K562 (cell line): ENCODE results near the gene AK5. TPM values are rescaled to one million over a fixed set of nuclear protein-coding genes. Genes with fewer than 3 reads are reported as not detected.

Source experiments
- ATAC-seq: fragments of 200-7000 bp; cut with Tn5 transposase; 3 replicates; pipeline ENCODE4 v1.9.1; 2020; ENCODE audit warnings: moderate library complexity
- BruUV-seq: library from RNA; stranded (reverse); fragments of 400-500 nt; replicated peaks from 2 replicates; lab custom pipeline; 2021; lab: Mats Ljungman, UMichigan
- CTCF ChIA-PET: fragments of 300-600 bp; formaldehyde crosslinking; extraction: SDS; loops from one replicate; lab custom pipeline; 2021; ENCODE audit warnings: low intra/inter-chr PET ratio; lab: Yijun Ruan, JAX
- POLR2A ChIA-PET: fragments of 300-600, 350-650 bp; sonication (Branson Sonifier 250); formaldehyde crosslinking; extraction: SDS; loops from one replicate; lab custom pipeline; 2021; ENCODE audit warnings: antibody characterized with exemption, inconsistent platforms; lab: Yijun Ruan, JAX
- DNase-seq, 4 experiments: peaks; one replicate each; pipeline versions ENCODE4 v3.0.0 to v3.0.0-alpha.2; 2011 to 2018; ENCODE audit warnings: low spot score in 3 of 4, mixed read lengths in 3 of 4; ENCODE audit errors: extremely low read depth in 1 of 4
- FAIRE-seq: peaks from 2 replicates; lab custom pipeline; 2011; peaks lifted over from hg19 to GRCh38; lab: Jason Lieb, UNC
- H2AFZ ChIP-seq: 2 replicates; pipeline ENCODE4 v1.6.0; 2011; ENCODE audit warnings: low read depth, low read length, control low read depth, inconsistent platforms
- H3K27ac ChIP-seq: fragments of 200-600 bp; 3 replicates; pipeline ENCODE4 v1.8.0; 2011; ENCODE audit warnings: low read depth, mild to moderate bottlenecking, control low read depth, inconsistent platforms, low read length, moderate library complexity, mixed read lengths; ENCODE audit errors: extremely low read depth
- H3K27me3 ChIP-seq, 2 experiments: fragments of 300-600 bp in 1 of 2; 2 replicates in 1 of 2; 3 replicates in 1 of 2; pipeline versions ENCODE4 v1.6.0 to v1.8.0; 2011; ENCODE audit warnings: inconsistent platforms in 2 of 2, low read length in 2 of 2, mild to moderate bottlenecking in 1 of 2, mixed read lengths in 1 of 2, moderate library complexity in 1 of 2; ENCODE audit not compliant: control insufficient read depth in 2 of 2, insufficient read depth in 2 of 2
- H3K36me3 ChIP-seq: fragments of 300-600 bp; 3 replicates; pipeline ENCODE4 v1.8.0; 2011; ENCODE audit warnings: mild to moderate bottlenecking, low read length, inconsistent platforms; ENCODE audit not compliant: control insufficient read depth, insufficient read depth
- H3K4me1 ChIP-seq, 2 experiments: fragments of 200-600 bp in 1 of 2; replicated peaks in 1 of 2; 2 replicates in 1 of 2; 3 replicates in 1 of 2; pipeline versions ENCODE4 v1.5.1 to v1.8.0; 2011; ENCODE audit warnings: inconsistent platforms in 2 of 2, low read length in 2 of 2, mild to moderate bottlenecking in 1 of 2, mixed read lengths in 1 of 2, moderate library complexity in 1 of 2; ENCODE audit not compliant: control insufficient read depth in 2 of 2, insufficient read depth in 2 of 2
- H3K4me2 ChIP-seq: 2 replicates; pipeline ENCODE4 v1.6.1; 2011; ENCODE audit warnings: low read length, control low read depth, inconsistent platforms, mixed read lengths; ENCODE audit not compliant: insufficient read depth
- H3K4me3 ChIP-seq: fragments of 200-600 bp; sonication (generic), shearing (Covaris generic); 2 replicates; pipeline ENCODE4 v1.5.1; 2016; ENCODE audit warnings: control low read depth, inconsistent platforms
- H3K79me2 ChIP-seq: fragments of 200-600 bp; 3 replicates; pipeline ENCODE4 v1.8.0; 2011; ENCODE audit warnings: low read length, inconsistent platforms; ENCODE audit not compliant: control insufficient read depth, insufficient read depth
- H3K9ac ChIP-seq, 2 experiments: 2 replicates each; pipeline versions ENCODE4 v1.6.0 to v1.6.1; 2011; ENCODE audit warnings: low read depth in 2 of 2, low read length in 2 of 2, control low read depth in 1 of 2, inconsistent platforms in 1 of 2, mild to moderate bottlenecking in 1 of 2, mixed read lengths in 1 of 2; ENCODE audit not compliant: insufficient read depth in 1 of 2
- H3K9me1 ChIP-seq: one replicate; pipeline ENCODE4 v1.6.0; 2011; ENCODE audit warnings: inconsistent platforms, mild to moderate bottlenecking, low read length, moderate library complexity; ENCODE audit not compliant: control insufficient read depth, insufficient read depth
- H3K9me3 ChIP-seq: replicated peaks from 2 replicates; pipeline ENCODE4 v1.5.1; 2011; ENCODE audit warnings: low read depth, low read length, inconsistent platforms; ENCODE audit not compliant: control insufficient read depth, insufficient read depth
- H4K20me1 ChIP-seq: replicated peaks from 2 replicates; pipeline ENCODE4 v1.6.1; 2011; ENCODE audit warnings: low read length, inconsistent platforms, mixed read lengths; ENCODE audit not compliant: control insufficient read depth, insufficient read depth
- ARID2 ChIP-seq: fragments of 450-650 bp; IDR thresholded peaks from 2 replicates; pipeline ENCODE4 v1.6.1; 2017; ENCODE audit warnings: antibody characterized with exemption, mild to moderate bottlenecking
- EP400 ChIP-seq: fragments of 450-650 bp; IDR thresholded peaks from 2 replicates; pipeline ENCODE4 v1.6.1; 2017; ENCODE audit warnings: antibody characterized with exemption, mild to moderate bottlenecking, moderate library complexity
- FOXJ3 ChIP-seq: sonication (generic); formaldehyde crosslinking; IDR thresholded peaks from 2 replicates; pipeline ENCODE4 v1.4.0; 2020; ENCODE audit warnings: mild to moderate bottlenecking, missing genetic modification reagents
- MCM3 ChIP-seq: fragments of 450-650 bp; IDR thresholded peaks from 2 replicates; pipeline ENCODE4 v1.6.1; 2016
- NR4A1 ChIP-seq, 2 experiments: fragments of 250-450 bp in 1 of 2; fragments of 450-650 bp in 1 of 2; sonication (Bioruptor Pico) in 1 of 2; IDR thresholded peaks; 2 replicates each; pipeline versions ENCODE4 v1.4.0 to v1.6.1; 2016 to 2020; ENCODE audit warnings: mild to moderate bottlenecking in 2 of 2, missing compliant biosample characterization in 1 of 2, missing genetic modification characterization in 1 of 2, moderate library complexity in 1 of 2
- POLR3A ChIP-seq: IDR thresholded peaks from 2 replicates; pipeline ENCODE4 v1.6.1; 2011; ENCODE audit warnings: borderline replicate concordance, mild to moderate bottlenecking, moderate library complexity; ENCODE audit not compliant: insufficient read length, insufficient read depth; ENCODE audit errors: extremely low read depth
- RB1 ChIP-seq: fragments of 450-650 bp; IDR thresholded peaks from 2 replicates; pipeline ENCODE4 v1.6.1; 2017; ENCODE audit warnings: low read depth, mild to moderate bottlenecking
- RBM25 ChIP-seq: fragments of 200-400 bp; formaldehyde crosslinking; IDR thresholded peaks from 2 replicates; pipeline ENCODE4 v1.6.1; 2018; ENCODE audit warnings: low read length, low read depth, moderate library complexity; ENCODE audit not compliant: severe bottlenecking
- RFX5 ChIP-seq: IDR thresholded peaks from 2 replicates; pipeline ENCODE4 v1.6.1; 2011; ENCODE audit warnings: low read depth, mild to moderate bottlenecking, improper control_type of control experiment, low read length
- SLC30A9 ChIP-seq: fragments of 250-450 bp; sonication (Bioruptor Pico); IDR thresholded peaks from 2 replicates; pipeline ENCODE4 v1.8.0; 2022; ENCODE audit warnings: mild to moderate bottlenecking, moderate library complexity
- ZNF23 ChIP-seq: fragments of 250-450 bp; sonication (Bioruptor Pico); IDR thresholded peaks from 2 replicates; pipeline ENCODE4 v1.4.0; 2020; ENCODE audit warnings: mild to moderate bottlenecking
- ZNF431 ChIP-seq: sonication (generic); formaldehyde crosslinking; IDR thresholded peaks from 2 replicates; pipeline ENCODE4 v1.8.0; 2022; ENCODE audit warnings: mild to moderate bottlenecking, missing genetic modification reagents
- ZNF436 ChIP-seq: fragments of 250-450, 450-650 bp; sonication (Bioruptor Pico); formaldehyde crosslinking; IDR thresholded peaks from 2 replicates; pipeline ENCODE4 v1.7.0; 2020; ENCODE audit warnings: mild to moderate bottlenecking
- in situ Hi-C: fragments of 300-500 bp; cut with MboI; formaldehyde crosslinking; loops from 4 replicates; pipeline ENCODE4 v1.15.0; 2018; ENCODE audit warnings: inconsistent platforms, mixed read lengths
- intact Hi-C: fragments of 100-400 bp; cut with micrococcal nuclease; formaldehyde crosslinking; loops from 2 replicates; pipeline ENCODE4 v1.14.2; 2022
- polyA plus RNA-seq, 8 experiments: library from polyadenylated mRNA; depleted of rRNA in 4 of 8; stranded (reverse) in 5 of 8; unstranded in 3 of 8; fragments of >200 nt; fragmentation: Nextera tagmentation in 2 of 8; fragmentation: Illumina TruSeq in 1 of 8; extraction: Ambion mirVana in 2 of 8; extraction: Trizol in 1 of 8; gene quantifications; 2 replicates each; pipeline versions ENCODE4 v1.2.1 to v1.2.3, GENCODE V29; 2011 to 2014; ENCODE audit warnings: inconsistent platforms in 1 of 8, missing spikeins in 1 of 8
- total RNA-seq, 7 experiments: library from RNA; depleted of rRNA in 6 of 7; stranded (reverse); fragments of >200 nt in 6 of 7; fragmentation: Illumina TruSeq in 2 of 7; extraction: Trizol in 2 of 7; gene quantifications; 2 replicates each; pipeline versions ENCODE4 v1.2.1 to v1.2.3, GENCODE V29; 2011 to 2021; ENCODE audit warnings: low replicate concordance in 1 of 7
- TF ChIP-seq, protein P1 (sequence below): sonication (generic); formaldehyde crosslinking; IDR thresholded peaks from 2 replicates; pipeline ENCODE4 v1.8.0; 2023; ENCODE audit warnings: mild to moderate bottlenecking, missing genetic modification reagents
- TF ChIP-seq, protein P2 (sequence below): fragments of 250-450 bp; sonication (Bioruptor Pico); IDR thresholded peaks from 2 replicates; pipeline ENCODE4 v1.5.0; 2022; ENCODE audit warnings: mild to moderate bottlenecking
- TF ChIP-seq, protein P3 (sequence below): fragments of 450-650 bp; IDR thresholded peaks from one replicate; pipeline ENCODE4 v1.6.1; 2018; ENCODE audit warnings: mild to moderate bottlenecking, moderate library complexity; ENCODE audit not compliant: partially characterized antibody

The AK5 gene
- total and polyA plus RNA-seq, 9 of the 15 experiments (the other 6 are each of a cell fraction or from before 2014, with no cell fraction given), result 0.06 TPM; not detected in 8

DNA sequence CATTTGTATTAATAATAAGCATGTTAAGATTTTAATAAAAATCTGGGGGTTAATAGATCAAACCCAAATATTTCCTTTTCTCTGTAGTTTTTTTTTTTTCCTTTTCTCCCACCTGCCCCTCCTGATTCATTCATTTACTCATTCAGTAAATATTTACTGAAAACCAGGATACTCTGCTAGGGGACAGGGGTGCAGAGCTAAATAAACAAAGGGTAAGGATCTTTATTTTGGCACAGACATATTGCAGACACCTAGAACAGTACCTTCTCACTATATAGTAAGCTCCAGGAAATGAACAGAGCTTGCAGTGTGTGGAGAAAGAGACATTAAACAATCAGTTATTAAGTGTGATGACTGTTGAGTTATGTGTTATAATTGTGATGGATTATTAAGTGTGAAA lies 60.9 kb downstream of the AK5 start:
- ChIA-PET POLR2A (no interaction called here), CTCF (no interaction called here)
- Histone ChIP-seq H3K27ac (no peak overlapping the region), H3K4me3 (no peak overlapping the region), H3K9me1 (no peaks in the 10 kb centered on the region), H3K9ac (no peak overlapping the region), H2AFZ (no peak overlapping the region), H3K36me3 (no peaks in the 10 kb centered on the region), H3K4me2 (no peak overlapping the region), H4K20me1 (no peaks in the 10 kb centered on the region), H3K4me1 (no peaks in the 10 kb centered on the region; a peak in 1 of 5 replicates), H3K27me3 (no peaks in the 10 kb centered on the region), H3K79me2 (no peaks in the 10 kb centered on the region), H3K9me3 (no peaks in the 10 kb centered on the region)
- intact Hi-C loops (no loop called here), in situ Hi-C loops (no loop called here)
- DNase-seq, result no peak
- BruUV-seq, result no TSS peak
- FAIRE-seq, result no peak
- no peak for ATAC-seq
- TF ChIP-seq POLR3A (no peak), RBM25 (no peak), MCM3 (no peak), NR4A1 (CRISPR knock-in tag; IDR thresholded peaks at IDR 0.05) (no peak), NR4A1 (tag; IDR thresholded peaks at IDR 0.05) (no peak), FOXJ3 (CRISPR knock-in tag) (no peak), RB1 (no peak), ARID2 (no peak), ZNF23 (CRISPR knock-in tag) (no peak), ZNF436 (CRISPR knock-in tag) (no peak), EP400 (no peak), SLC30A9 (CRISPR knock-in tag) (no peak), RFX5 (no peak), ZNF431 (CRISPR knock-in tag) (no peak)
- TF ChIP-seq, protein P1, sequence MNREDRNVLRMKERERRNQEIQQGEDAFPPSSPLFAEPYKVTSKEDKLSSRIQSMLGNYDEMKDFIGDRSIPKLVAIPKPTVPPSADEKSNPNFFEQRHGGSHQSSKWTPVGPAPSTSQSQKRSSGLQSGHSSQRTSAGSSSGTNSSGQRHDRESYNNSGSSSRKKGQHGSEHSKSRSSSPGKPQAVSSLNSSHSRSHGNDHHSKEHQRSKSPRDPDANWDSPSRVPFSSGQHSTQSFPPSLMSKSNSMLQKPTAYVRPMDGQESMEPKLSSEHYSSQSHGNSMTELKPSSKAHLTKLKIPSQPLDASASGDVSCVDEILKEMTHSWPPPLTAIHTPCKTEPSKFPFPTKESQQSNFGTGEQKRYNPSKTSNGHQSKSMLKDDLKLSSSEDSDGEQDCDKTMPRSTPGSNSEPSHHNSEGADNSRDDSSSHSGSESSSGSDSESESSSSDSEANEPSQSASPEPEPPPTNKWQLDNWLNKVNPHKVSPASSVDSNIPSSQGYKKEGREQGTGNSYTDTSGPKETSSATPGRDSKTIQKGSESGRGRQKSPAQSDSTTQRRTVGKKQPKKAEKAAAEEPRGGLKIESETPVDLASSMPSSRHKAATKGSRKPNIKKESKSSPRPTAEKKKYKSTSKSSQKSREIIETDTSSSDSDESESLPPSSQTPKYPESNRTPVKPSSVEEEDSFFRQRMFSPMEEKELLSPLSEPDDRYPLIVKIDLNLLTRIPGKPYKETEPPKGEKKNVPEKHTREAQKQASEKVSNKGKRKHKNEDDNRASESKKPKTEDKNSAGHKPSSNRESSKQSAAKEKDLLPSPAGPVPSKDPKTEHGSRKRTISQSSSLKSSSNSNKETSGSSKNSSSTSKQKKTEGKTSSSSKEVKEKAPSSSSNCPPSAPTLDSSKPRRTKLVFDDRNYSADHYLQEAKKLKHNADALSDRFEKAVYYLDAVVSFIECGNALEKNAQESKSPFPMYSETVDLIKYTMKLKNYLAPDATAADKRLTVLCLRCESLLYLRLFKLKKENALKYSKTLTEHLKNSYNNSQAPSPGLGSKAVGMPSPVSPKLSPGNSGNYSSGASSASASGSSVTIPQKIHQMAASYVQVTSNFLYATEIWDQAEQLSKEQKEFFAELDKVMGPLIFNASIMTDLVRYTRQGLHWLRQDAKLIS, result no peak
- TF ChIP-seq, protein P2, sequence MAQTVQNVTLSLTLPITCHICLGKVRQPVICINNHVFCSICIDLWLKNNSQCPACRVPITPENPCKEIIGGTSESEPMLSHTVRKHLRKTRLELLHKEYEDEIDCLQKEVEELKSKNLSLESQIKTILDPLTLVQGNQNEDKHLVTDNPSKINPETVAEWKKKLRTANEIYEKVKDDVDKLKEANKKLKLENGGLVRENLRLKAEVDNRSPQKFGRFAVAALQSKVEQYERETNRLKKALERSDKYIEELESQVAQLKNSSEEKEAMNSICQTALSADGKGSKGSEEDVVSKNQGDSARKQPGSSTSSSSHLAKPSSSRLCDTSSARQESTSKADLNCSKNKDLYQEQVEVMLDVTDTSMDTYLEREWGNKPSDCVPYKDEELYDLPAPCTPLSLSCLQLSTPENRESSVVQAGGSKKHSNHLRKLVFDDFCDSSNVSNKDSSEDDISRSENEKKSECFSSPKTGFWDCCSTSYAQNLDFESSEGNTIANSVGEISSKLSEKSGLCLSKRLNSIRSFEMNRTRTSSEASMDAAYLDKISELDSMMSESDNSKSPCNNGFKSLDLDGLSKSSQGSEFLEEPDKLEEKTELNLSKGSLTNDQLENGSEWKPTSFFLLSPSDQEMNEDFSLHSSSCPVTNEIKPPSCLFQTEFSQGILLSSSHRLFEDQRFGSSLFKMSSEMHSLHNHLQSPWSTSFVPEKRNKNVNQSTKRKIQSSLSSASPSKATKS, result no peak
- TF ChIP-seq, protein P3, sequence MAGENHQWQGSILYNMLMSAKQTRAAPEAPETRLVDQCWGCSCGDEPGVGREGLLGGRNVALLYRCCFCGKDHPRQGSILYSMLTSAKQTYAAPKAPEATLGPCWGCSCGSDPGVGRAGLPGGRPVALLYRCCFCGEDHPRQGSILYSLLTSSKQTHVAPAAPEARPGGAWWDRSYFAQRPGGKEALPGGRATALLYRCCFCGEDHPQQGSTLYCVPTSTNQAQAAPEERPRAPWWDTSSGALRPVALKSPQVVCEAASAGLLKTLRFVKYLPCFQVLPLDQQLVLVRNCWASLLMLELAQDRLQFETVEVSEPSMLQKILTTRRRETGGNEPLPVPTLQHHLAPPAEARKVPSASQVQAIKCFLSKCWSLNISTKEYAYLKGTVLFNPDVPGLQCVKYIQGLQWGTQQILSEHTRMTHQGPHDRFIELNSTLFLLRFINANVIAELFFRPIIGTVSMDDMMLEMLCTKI, result no peak
